ENCODE measurements around the gene NHLH2. TPM values are rescaled to one million over a fixed set of nuclear protein-coding genes. Genes with fewer than 3 reads are reported as not detected.
A peak's percentile ranks its signal among the peaks of the same experiment; 100 is the strongest.

Gene NHLH2
- total and polyA plus RNA-seq, 2 donors (not counting 1 experiment from before 2014, with no cell fraction given): not detected

GRCh38 chr1:115829947-115830346 is 11.0 kb downstream of the NHLH2 start:
- peaks cover 65% of the 10 kb centered on the region for H3K27me3 Mint-ChIP-seq
- H3K4me3 Mint-ChIP-seq: no peak overlapping the region
- no peak for DNase-seq
- peaks cover 7% of the 10 kb centered on the region for H3K4me1 Mint-ChIP-seq
- CTCF ChIA-PET: no interaction called here
- Histone ChIP-seq H3K4me1 (ENCODE audit: control insufficient read depth in 2 of 2, insufficient read depth in 2 of 2, low read length in 2 of 2) (peaks cover 0 to 3% of the 10 kb centered on the region in 2 donors), H3K9ac (ENCODE audit: low read length) (no peak overlapping the region), H3K36me3 (replicated peaks in 1 of 2; ENCODE audit: control extremely low read depth in 1 of 2, control insufficient read depth in 1 of 2, extremely low read depth in 1 of 2, insufficient read depth in 2 of 2, low read length in 1 of 2) (no peaks in the 10 kb centered on the region), H3K4me3 (ENCODE audit: control extremely low read depth in 1 of 5, extremely low read depth in 1 of 5, insufficient read depth in 1 of 5, low read depth in 2 of 5, low read length in 4 of 5) (no peak overlapping the region), H2AFZ (ENCODE audit: insufficient read depth, low read depth, low read length, poor library complexity, severe bottlenecking) (no peak overlapping the region), H3K79me2 (ENCODE audit: control insufficient read depth, insufficient read depth, low read length) (no peaks in the 10 kb centered on the region), H4K20me1 (ENCODE audit: control insufficient read depth, insufficient read depth, low read length, poor library complexity, severe bottlenecking) (no peaks in the 10 kb centered on the region), H3K27me3 (replicated peaks in 1 of 4; ENCODE audit: control extremely low read depth in 1 of 4, control insufficient read depth in 3 of 4, insufficient read depth in 4 of 4, low read length in 3 of 4) (peaks cover 0 to 40% (median 16%) of the 10 kb centered on the region in 4 experiments), H3K9me3 (ENCODE audit: control extremely low read depth in 1 of 3, control insufficient read depth in 2 of 3, insufficient read depth in 1 of 3, low read length in 2 of 3) (no peaks in the 10 kb centered on the region), H3K4me2 (replicated peaks; ENCODE audit: low read depth, low read length, poor library complexity, severe bottlenecking) (no peak overlapping the region), H3K27ac (ENCODE audit: low read length in 2 of 2) (no peak overlapping the region)
- WGBS (ENCODE audit: insufficient coverage): 95% methylated on average over 2 of the region's 3 CpGs
- POLR2A ChIA-PET: no interaction called here
- TF ChIP-seq CTCF (IDR thresholded peaks at IDR 0.05): no peak
- TF ChIP-seq EZH2 (IDR thresholded peaks at IDR 0.05; ENCODE audit: borderline replicate concordance, insufficient read depth, low read depth, low read length, poor library complexity, severe bottlenecking): no peak
- ATAC-seq (ENCODE audit: low read depth): no peak
- intact Hi-C loops (cut with micrococcal nuclease): no loop called here
- no peak overlapping the region for H3K27ac Mint-ChIP-seq
- H3K9me3 Mint-ChIP-seq (ENCODE audit: insufficient read depth): no peaks in the 10 kb centered on the region

GRCh38 chr1:115829023-115829674 is 11.8 kb downstream of the NHLH2 start:
- ATAC-seq (ENCODE audit: low read depth) (no peak), DNase-seq (no peak)
- Mint-ChIP-seq H3K4me3 (peak overlapping the region; percentile 75), H3K9me3 (ENCODE audit: insufficient read depth) (no peaks in the 10 kb centered on the region), H3K27ac (no peak overlapping the region), H3K27me3 (peaks cover 63% of the 10 kb centered on the region), H3K4me1 (peaks cover 7% of the 10 kb centered on the region)
- H3K9ac ChIP-seq (ENCODE audit: low read length): no peak overlapping the region
- intact Hi-C loops (cut with micrococcal nuclease): no loop called here
- H3K79me2 ChIP-seq (ENCODE audit: control insufficient read depth, insufficient read depth, low read length): no peaks in the 10 kb centered on the region
- no peak overlapping the region for H2AFZ ChIP-seq (ENCODE audit: insufficient read depth, low read depth, low read length, poor library complexity, severe bottlenecking)
- H3K4me3 ChIP-seq (ENCODE audit: control extremely low read depth in 1 of 5, extremely low read depth in 1 of 5, insufficient read depth in 1 of 5, low read depth in 2 of 5, low read length in 4 of 5): no peak overlapping the region
- H3K4me1 ChIP-seq (ENCODE audit: control insufficient read depth in 2 of 2, insufficient read depth in 2 of 2, low read length in 2 of 2): peaks cover 0 to 3% of the 10 kb centered on the region in 2 donors
- no peaks in the 10 kb centered on the region for H3K36me3 ChIP-seq (replicated peaks in 1 of 2; ENCODE audit: control extremely low read depth in 1 of 2, control insufficient read depth in 1 of 2, extremely low read depth in 1 of 2, insufficient read depth in 2 of 2, low read length in 1 of 2)
- TF ChIP-seq EZH2 (IDR thresholded peaks at IDR 0.05; ENCODE audit: borderline replicate concordance, insufficient read depth, low read depth, low read length, poor library complexity, severe bottlenecking) (no peak), CTCF (IDR thresholded peaks at IDR 0.05) (no peak)
- no peaks in the 10 kb centered on the region for H4K20me1 ChIP-seq (ENCODE audit: control insufficient read depth, insufficient read depth, low read length, poor library complexity, severe bottlenecking)
- no peak overlapping the region for H3K4me2 ChIP-seq (replicated peaks; ENCODE audit: low read depth, low read length, poor library complexity, severe bottlenecking)
- ChIA-PET CTCF (no interaction called here), POLR2A (no interaction called here)
- no peaks in the 10 kb centered on the region for H3K9me3 ChIP-seq (ENCODE audit: control extremely low read depth in 1 of 3, control insufficient read depth in 2 of 3, insufficient read depth in 1 of 3, low read length in 2 of 3)
- peaks cover 0 to 37% (median 16%) of the 10 kb centered on the region in 4 experiments for H3K27me3 ChIP-seq (replicated peaks in 1 of 4; ENCODE audit: control extremely low read depth in 1 of 4, control insufficient read depth in 3 of 4, insufficient read depth in 4 of 4, low read length in 3 of 4)
- no peak overlapping the region for H3K27ac ChIP-seq (ENCODE audit: low read length in 2 of 2)
- 95% methylated on average over 20 of the region's 20 CpGs for WGBS (ENCODE audit: insufficient coverage)
